ENCODE data around the gene ZNF397.
"Not testable (repeated sequence)": the region's sequence is repeated elsewhere in the genome, so short reads cannot be mapped to it uniquely, and the experiment has no call there.

- TF ChIP-seq CTCF, POLR2A (IDR thresholded peaks at IDR 0.05): not testable (repeated sequence)
Observed at GRCh38 chr18:35219331-35219730, 21.5 kb upstream of the ZNF397 start.
